ENCODE measurements around the gene HDDC3. TPM values are rescaled to one million over a fixed set of nuclear protein-coding genes. Genes with fewer than 3 reads are reported as not detected.

The HDDC3 gene
- total RNA-seq, 1 experiment from 2014 or later, result 19.7 TPM

DNA sequence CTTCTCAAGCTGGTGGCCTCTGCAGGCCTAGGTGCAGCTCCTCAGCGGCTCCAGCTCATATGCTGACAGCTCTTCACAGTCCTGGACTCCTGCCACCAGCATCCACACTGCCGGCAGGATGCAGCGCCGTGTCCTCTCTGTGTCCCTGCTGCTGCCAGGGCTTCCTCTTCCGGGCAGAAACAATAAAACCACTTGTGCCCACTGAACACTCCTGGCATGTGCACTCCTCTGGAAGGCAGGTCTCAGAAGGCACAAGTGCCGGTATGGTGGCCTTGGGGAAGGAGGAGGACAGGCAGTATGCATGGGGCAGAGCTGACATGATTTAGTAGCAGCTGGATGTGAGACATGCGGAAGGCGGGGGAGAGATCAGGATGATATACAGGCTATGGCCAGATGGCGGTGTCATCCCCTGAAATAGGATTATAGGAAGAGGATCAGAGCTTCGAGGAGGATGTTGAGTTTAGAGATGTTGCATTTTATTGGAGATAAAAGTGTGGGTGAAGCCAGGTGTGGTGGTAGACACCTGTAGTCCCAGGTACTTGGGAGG lies 36.7 kb downstream of the HDDC3 start:
- peak; percentile 18 for DNase-seq (ENCODE audit: extremely low read depth, low read depth)

DNA sequence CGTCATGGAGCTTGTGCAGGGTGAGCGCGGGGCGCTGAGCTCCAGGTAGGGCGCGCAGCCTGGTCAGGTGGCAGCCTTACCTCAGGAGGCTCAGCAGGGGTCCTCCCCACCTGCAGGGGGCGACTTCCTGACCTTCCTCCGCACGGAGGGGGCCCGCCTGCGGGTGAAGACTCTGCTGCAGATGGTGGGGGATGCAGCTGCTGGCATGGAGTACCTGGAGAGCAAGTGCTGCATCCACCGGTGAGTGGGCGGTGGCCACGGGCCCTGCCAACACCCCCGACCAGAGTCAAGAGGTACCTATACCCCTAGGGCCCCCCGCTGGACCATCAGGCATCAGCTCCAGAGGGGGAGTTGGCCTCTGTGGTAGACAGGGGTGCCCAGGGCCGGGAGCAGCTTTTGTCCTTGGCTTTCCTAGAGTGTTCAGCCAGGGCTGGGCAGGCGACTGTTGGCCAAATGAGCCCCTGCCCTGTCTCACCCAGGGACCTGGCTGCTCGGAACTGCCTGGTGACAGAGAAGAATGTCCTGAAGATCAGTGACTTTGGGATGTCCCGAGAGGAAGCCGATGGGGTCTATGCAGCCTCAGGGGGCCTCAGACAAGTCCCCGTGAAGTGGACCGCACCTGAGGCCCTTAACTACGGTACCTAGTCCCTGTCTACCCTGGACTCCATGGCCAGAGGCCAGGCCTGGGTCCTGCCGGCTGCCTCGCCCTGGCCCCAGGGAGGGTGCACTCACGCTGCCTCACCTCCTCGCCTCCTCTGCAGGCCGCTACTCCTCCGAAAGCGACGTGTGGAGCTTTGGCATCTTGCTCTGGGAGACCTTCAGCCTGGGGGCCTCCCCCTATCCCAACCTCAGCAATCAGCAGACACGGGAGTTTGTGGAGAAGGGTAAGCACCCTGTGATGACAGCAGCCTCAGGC lies 38.9 kb downstream of the HDDC3 start:
- no peak for DNase-seq (ENCODE audit: extremely low read depth, low read depth)

DNA sequence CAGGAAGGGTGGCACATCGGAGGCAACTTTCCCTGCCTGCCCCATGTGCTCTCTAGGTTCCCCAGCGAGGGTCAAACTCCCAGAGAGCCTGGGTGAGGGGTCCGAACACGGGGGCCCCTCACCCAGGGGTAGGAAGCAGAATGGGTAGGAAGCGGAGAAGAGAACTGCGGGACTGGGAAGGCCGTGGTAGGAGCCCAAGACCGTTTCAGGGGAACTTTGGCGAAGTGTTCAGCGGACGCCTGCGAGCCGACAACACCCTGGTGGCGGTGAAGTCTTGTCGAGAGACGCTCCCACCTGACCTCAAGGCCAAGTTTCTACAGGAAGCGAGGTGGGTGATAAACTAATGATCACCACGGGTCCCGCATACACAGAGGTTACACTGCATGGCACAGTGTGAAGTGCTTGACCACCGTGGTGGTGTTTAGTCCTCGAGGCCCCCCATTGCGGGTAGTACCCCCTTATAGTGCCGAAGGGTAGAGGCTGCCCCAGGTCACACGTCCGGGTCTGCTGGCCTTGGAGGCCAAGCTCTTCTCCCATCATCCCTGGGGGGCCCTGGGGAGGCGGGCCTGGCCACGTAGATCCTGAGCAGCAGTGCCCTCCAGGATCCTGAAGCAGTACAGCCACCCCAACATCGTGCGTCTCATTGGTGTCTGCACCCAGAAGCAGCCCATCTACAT lies 39.7 kb downstream of the HDDC3 start:
- DNase-seq (ENCODE audit: extremely low read depth, low read depth), result no peak

DNA sequence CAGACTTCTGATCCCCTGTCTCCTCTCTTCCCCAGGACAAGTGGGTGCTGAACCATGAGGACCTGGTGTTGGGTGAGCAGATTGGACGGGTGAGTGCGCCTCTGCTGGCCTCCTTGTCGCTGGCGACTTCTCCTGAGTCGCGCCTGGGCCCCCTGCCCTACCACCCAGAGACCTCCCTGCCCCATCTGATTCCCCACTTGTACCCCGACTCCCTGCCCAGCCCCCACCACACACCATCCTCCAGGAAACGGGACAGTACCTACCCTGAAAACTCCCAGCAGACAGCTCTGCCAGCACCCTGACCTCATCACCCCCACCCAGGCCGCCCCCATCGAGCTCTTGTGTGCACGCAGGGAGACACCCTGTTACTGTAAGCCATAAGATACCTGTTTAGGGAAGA lies 40.3 kb downstream of the HDDC3 start:
- DNase-seq (ENCODE audit: extremely low read depth, low read depth), result no peak

DNA sequence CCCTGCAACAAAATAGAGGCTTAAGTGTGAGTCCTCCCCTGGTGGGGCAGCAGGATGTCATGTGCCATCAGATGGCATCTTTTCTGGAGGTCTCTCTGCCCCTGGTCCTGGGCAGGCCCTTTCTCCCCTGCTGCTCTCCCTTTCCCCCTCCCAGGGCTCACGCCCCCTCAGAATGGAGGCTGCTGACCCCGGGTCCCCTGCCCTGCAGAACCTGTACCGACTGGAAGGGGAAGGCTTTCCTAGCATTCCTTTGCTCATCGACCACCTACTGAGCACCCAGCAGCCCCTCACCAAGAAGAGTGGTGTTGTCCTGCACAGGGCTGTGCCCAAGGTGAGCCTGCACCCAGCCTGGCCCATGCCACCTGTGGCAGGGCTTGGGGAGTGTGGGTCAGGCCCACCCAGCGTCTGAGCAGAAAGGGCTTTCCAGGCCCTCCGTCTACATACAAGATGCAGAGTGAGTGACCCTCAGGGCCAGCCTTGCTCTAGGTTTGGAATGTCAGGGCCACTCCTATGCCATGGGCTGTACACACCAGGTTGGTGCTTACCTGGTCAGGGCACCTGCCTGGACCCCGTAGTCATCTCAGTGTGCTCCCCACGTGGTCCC lies 40.9 kb downstream of the HDDC3 start:
- no peak for DNase-seq (ENCODE audit: extremely low read depth, low read depth)

DNA sequence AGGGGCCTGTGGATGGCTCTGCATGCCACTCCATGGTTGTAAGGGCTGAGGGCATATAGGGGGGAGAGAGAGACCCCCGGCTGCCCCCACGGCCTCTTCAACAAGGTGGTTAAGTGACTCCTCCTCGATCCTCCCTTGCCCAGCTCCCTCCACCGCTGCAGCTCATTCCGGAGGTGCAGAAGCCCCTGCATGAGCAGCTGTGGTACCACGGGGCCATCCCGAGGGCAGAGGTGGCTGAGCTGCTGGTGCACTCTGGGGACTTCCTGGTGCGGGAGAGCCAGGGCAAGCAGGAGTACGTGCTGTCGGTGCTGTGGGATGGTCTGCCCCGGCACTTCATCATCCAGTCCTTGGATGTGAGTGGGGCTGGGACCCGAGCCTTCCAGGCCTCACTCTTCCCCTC lies 41.5 kb downstream of the HDDC3 start:
- DNase-seq (ENCODE audit: extremely low read depth, low read depth), result no peak

DNA sequence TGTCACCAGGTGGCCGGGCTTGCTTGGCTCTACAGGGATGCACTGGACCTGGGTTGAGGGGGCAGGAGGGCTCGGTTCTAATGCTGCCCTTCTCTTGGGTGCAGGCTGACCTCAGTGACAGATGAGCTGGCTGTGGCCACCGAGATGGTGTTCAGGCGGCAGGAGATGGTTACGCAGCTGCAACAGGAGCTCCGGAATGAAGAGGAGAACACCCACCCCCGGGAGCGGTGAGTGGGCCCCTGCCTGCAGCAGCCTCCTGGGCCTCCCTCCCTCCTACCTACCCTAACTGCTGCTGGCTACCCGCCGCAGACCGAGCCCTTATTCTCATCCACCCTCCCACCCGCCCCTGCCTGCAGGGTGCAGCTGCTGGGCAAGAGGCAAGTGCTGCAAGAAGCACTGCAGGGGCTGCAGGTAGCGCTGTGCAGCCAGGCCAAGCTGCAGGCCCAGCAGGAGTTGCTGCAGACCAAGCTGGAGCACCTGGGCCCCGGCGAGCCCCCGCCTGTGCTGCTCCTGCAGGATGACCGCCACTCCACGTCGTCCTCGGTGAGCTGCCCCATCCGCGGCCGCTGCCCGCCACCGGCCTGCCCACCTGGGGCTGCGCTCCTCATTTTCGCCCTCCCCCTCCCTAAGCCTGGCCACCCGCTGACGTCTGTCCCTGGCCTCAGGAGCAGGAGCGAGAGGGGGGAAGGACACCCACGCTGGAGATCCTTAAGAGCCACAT lies 42.5 kb downstream of the HDDC3 start:
- no peak for DNase-seq (ENCODE audit: extremely low read depth, low read depth)

DNA sequence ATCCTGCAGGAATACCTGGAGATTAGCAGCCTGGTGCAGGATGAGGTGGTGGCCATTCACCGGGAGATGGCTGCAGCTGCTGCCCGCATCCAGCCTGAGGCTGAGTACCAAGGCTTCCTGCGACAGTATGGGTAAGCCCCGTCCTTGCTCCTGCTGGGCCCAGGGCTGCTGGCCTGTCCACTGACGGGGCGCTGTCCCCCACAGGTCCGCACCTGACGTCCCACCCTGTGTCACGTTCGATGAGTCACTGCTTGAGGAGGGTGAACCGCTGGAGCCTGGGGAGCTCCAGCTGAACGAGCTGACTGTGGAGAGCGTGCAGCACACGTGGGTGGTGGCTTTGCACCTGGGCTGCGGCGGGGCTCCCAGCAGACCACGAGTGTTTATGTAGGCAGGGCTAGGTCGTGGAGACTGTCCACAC lies 43.0 kb downstream of the HDDC3 start:
- no peak for DNase-seq (ENCODE audit: extremely low read depth, low read depth)

DNA sequence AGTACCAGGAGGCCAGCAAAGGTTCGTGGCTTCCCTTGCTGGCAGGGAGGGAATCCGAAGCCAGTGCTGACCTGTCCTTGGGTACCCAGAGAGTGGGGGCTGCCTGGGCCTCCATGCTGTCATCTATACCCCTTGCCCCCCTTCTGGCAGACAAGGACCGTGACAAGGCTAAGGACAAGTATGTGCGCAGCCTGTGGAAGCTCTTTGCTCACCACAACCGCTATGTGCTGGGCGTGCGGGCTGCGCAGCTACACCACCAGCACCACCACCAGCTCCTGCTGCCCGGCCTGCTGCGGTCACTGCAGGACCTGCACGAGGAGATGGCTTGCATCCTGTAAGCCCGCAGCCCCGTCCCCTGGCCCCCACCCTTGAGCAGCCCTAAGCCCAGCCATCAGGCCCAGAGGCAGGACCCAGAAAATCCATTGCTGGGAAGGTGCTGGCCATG lies 45.3 kb downstream of the HDDC3 start:
- no peak for DNase-seq (ENCODE audit: extremely low read depth, low read depth)

DNA sequence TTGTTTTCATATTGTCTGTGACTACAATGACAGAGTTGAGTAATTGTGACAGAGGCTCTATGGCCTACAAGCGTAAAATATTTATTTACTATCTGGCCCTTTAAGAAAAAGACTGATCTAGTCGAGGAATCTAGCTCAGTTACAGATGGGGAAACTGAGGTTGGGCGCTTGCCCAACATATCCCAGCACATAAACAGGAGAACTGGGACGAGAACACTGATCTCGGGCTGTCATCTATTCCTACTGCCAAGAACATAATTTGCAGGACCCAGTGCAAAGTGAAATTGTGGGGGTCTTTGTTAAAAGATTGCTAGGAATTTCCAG lies 46.1 kb downstream of the HDDC3 start:
- no peak for DNase-seq (ENCODE audit: extremely low read depth, low read depth)

DNA sequence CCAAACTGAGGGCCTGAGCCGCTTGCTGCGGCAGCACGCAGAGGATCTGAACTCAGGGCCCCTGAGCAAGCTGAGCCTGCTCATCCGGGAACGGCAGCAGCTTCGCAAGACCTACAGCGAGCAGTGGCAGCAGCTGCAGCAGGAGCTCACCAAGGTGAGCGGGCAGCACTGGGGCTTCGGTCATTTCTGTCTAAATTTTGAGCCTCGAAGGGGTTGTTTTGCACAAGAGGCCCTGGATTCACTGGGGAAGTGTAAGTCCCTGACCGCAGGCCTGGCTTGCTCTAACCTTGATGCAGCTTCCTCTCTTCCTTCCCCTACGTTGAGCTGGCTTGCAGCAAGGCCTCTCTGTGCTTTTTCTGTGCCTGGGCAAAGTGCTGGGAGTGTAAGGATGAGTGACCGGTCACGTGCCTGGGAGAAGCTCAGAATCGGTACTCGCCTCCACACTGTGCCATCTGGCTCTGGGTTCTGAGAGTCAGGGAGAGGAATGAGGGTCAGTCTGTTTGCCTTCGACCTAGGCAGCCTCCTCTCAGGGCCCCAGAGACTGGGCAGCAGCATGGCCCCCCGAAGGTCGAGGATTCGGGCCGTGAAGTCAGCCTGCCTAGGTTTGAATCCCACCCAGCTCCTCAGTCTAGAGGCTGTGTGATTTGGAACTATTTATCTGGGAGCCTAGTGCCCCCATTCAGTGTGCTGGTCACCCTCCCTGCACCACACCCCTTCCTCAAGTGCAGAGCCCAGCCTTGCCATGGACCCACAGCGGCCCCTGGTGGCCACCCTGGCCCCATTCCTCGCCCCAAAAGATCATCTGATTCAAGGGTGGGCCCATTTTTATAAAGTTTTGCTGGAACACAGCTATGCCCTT lies 46.7 kb downstream of the HDDC3 start:
- peak; percentile 56 for DNase-seq (ENCODE audit: extremely low read depth, low read depth)

DNA sequence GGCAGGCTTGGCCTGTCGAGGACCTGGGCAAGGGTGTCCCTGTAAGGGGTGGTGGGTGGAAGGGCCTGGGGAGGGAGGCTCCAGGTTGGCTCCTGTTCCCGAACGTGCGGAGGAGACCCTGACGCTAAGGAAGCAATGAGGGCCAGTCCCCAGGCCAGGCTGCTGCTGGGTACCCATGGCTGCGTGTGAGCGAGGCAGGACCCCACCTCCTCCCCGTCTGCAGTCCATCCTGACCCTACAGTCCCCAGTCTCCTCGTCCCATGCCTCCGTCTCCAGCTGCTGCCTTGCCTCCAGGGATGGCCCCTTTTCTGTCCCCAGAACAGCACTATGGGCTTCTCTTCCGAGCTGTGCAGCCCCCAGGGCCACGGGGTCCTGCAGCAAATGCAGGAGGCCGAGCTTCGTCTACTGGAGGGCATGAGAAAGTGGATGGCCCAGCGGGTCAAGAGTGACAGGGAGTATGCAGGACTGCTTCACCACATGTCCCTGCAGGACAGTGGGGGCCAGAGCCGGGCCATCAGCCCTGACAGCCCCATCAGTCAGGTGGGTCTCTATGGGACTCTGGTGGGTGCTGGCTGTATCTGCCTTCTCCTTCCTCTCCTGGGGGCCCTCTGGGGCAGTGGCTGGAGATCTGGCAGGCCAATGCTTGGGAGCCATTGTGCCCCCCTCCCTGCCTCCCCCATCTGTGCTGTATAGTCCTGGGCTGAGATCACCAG lies 47.5 kb downstream of the HDDC3 start:
- DNase-seq (ENCODE audit: extremely low read depth, low read depth), result no peak

DNA sequence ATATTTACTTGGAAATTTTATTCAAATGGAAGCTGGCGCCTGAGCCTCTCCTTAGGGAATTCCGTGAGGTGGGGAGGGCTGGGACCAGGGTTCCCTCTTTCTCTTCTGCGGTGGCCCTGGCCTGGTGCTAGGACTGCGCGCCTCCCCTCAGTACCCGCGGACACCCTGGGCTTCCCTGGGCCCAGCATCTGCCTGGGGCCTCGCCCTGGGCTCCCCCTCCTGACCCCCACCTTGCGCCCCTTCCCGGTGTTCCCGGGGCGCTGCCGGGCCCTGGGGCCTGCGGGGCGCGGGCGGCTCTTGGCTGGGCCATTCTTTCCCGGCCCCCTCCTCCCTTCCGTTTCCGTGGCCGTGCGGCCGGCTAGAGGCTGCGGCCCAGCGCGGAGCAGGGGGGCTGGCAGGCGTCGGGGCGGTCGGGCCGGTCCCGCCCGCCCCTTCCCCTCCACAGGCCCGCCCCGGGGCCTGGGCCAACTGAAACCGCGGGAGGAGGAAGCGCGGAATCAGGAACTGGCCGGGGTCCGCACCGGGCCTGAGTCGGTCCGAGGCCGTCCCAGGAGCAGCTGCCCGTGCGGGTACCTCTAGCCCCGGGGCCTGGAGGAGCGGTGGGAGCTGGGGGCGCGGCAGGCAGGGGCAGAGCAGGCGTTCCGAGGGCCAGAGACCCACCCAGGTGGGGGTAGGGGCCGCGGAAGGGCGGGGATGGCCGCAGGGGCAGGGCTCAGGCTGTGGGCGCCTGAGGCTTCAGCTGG lies 48.2 kb downstream of the HDDC3 start, which contains the start of gene FES:
Gene FES, plus strand, starts transcription at position 529 of the 743 bp plus-strand sequence. CDS start 542 bp downstream, outside the sequence.
- no peak for DNase-seq (ENCODE audit: extremely low read depth, low read depth)

DNA sequence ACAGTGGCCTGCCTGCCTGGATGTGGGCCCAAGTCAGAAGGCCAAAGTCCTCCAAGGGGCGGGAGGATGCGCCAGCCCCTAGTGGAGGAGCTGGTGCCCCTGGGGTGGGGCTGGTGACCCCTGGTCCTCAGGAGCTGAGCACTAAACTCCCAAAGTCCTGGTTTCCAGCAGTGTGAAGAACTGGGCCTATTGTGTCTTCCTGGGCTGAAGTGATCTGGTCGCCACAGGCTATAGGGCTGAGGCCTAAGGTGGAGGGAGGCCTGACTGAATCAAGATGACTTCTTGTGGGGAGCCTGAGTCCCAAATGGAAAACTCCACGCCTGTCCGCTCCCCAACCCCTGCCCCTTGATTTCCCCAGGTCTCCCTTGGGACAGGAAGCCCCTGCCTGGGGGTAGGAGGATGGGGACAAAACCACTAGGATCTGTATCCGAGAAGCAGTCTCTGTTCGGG lies 48.8 kb downstream of the HDDC3 start:
- DNase-seq (ENCODE audit: extremely low read depth, low read depth), result no peak

DNA sequence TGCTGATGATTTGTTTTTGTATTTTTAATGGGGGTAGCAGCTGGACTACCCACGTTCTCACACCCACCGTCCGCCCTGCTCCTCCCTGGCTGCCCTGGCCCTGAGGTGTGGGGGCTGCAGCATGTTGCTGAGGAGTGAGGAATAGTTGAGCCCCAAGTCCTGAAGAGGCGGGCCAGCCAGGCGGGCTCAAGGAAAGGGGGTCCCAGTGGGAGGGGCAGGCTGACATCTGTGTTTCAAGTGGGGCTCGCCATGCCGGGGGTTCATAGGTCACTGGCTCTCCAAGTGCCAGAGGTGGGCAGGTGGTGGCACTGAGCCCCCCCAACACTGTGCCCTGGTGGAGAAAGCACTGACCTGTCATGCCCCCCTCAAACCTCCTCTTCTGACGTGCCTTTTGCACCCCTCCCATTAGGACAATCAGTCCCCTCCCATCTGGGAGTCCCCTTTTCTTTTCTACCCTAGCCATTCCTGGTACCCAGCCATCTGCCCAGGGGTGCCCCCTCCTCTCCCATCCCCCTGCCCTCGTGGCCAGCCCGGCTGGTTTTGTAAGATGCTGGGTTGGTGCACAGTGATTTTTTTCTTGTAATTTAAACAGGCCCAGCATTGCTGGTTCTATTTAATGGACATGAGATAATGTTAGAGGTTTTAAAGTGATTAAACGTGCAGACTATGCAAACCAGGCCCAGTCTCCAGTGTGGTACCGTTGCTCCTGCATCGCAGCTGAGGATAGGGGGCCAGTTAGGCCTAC lies 49.4 kb downstream of the HDDC3 start:
- no peak for DNase-seq (ENCODE audit: extremely low read depth, low read depth)

DNA sequence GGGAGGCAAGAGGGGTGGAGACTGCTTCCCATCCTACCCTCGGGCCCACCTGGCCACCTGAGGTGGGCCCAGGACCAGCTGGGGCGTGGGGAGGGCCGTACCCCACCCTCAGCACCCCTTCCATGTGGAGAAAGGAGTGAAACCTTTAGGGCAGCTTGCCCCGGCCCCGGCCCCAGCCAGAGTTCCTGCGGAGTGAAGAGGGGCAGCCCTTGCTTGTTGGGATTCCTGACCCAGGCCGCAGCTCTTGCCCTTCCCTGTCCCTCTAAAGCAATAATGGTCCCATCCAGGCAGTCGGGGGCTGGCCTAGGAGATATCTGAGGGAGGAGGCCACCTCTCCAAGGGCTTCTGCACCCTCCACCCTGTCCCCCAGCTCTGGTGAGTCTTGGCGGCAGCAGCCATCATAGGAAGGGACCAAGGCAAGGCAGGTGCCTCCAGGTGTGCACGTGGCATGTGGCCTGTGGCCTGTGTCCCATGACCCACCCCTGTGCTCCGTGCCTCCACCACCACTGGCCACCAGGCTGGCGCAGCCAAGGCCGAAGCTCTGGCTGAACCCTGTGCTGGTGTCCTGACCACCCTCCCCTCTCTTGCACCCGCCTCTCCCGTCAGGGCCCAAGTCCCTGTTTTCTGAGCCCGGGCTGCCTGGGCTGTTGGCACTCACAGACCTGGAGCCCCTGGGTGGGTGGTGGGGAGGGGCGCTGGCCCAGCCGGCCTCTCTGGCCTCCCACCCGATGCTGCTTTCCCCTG lies 50.2 kb downstream of the HDDC3 start:
- no peak for DNase-seq (ENCODE audit: extremely low read depth, low read depth)

Measured in NCI-H460 (cell line).